Stimulated activated memory B cell treated with anti-CD40 and anti-IgM and Interleukin-4, amounts not matched to agents 10 μg/mL and 1 μg/mL and 100 μg/mL, for 72 hours (primary cell): Measurements from ENCODE around the gene DOCK1.

Experiments used
- ATAC-seq: fragments of 150-1000 bp; cut with Tn5 transposase; 2 replicates; pipeline ENCODE4 v1.10.0; 2021
- H3K27ac Mint-ChIP-seq: one replicate; pipeline ENCODE4 v1.8.0; 2022; ENCODE audit warnings: mild to moderate bottlenecking, mixed read lengths
- H3K27me3 Mint-ChIP-seq: one replicate; pipeline ENCODE4 v1.8.0; 2022; ENCODE audit warnings: mixed read lengths
- H3K36me3 Mint-ChIP-seq: one replicate; pipeline ENCODE4 v1.8.0; 2022; ENCODE audit warnings: mixed read lengths
- H3K4me1 Mint-ChIP-seq: one replicate; pipeline ENCODE4 v1.8.0; 2022; ENCODE audit warnings: mixed read lengths
- H3K4me3 Mint-ChIP-seq: one replicate; pipeline ENCODE4 v1.8.0; 2022; ENCODE audit warnings: mild to moderate bottlenecking, moderate library complexity, mixed read lengths
- H3K9me3 Mint-ChIP-seq: one replicate; pipeline ENCODE4 v1.8.0; 2022; ENCODE audit warnings: mixed read lengths

The DOCK1 gene

GRCh38 chr10:127428385-127428980 lies 523.3 kb downstream of the DOCK1 start:
- Mint-ChIP-seq H3K27me3 (no peaks in the 10 kb centered on the region), H3K36me3 (no peaks in the 10 kb centered on the region), H3K4me3 (no peak overlapping the region), H3K4me1 (no peaks in the 10 kb centered on the region), H3K27ac (no peak overlapping the region), H3K9me3 (no peaks in the 10 kb centered on the region)
- ATAC-seq: no peak

GRCh38 chr10:127429601-127430312 lies 524.5 kb downstream of the DOCK1 start:
- no peak for ATAC-seq
- no peak overlapping the region for H3K27ac Mint-ChIP-seq
- no peaks in the 10 kb centered on the region for H3K36me3 Mint-ChIP-seq
- H3K4me3 Mint-ChIP-seq: no peak overlapping the region
- no peaks in the 10 kb centered on the region for H3K9me3 Mint-ChIP-seq
- H3K27me3 Mint-ChIP-seq: no peaks in the 10 kb centered on the region
- no peaks in the 10 kb centered on the region for H3K4me1 Mint-ChIP-seq

GRCh38 chr10:127431525-127431924 lies 526.3 kb downstream of the DOCK1 start:
- Mint-ChIP-seq H3K27ac (no peak overlapping the region), H3K4me3 (no peak overlapping the region), H3K9me3 (no peaks in the 10 kb centered on the region), H3K36me3 (no peaks in the 10 kb centered on the region), H3K4me1 (no peaks in the 10 kb centered on the region), H3K27me3 (no peaks in the 10 kb centered on the region)
- no peak for ATAC-seq

- Mint-ChIP-seq H3K4me1 (no peaks in the 10 kb centered on the region), H3K4me3 (no peak overlapping the region), H3K9me3 (no peaks in the 10 kb centered on the region), H3K27ac (no peak overlapping the region), H3K36me3 (no peaks in the 10 kb centered on the region), H3K27me3 (no peaks in the 10 kb centered on the region)
- no peak for ATAC-seq
Measured at GRCh38 chr10:127434006-127434405, 528.8 kb downstream of the DOCK1 start.

GRCh38 chr10:127435246-127435645 lies 530.0 kb downstream of the DOCK1 start:
- H3K4me3 Mint-ChIP-seq: no peak overlapping the region
- no peaks in the 10 kb centered on the region for H3K4me1 Mint-ChIP-seq
- H3K27ac Mint-ChIP-seq: no peak overlapping the region
- H3K9me3 Mint-ChIP-seq: no peaks in the 10 kb centered on the region
- H3K27me3 Mint-ChIP-seq: no peaks in the 10 kb centered on the region
- ATAC-seq: no peak
- no peaks in the 10 kb centered on the region for H3K36me3 Mint-ChIP-seq

GRCh38 chr10:127440371-127440770 lies 535.1 kb downstream of the DOCK1 start:
- H3K27me3 Mint-ChIP-seq: no peaks in the 10 kb centered on the region
- no peak overlapping the region for H3K4me3 Mint-ChIP-seq
- H3K27ac Mint-ChIP-seq: no peak overlapping the region
- H3K4me1 Mint-ChIP-seq: no peaks in the 10 kb centered on the region
- no peak for ATAC-seq
- no peaks in the 10 kb centered on the region for H3K9me3 Mint-ChIP-seq
- H3K36me3 Mint-ChIP-seq: no peaks in the 10 kb centered on the region

GRCh38 chr10:127441350-127442219 lies 536.4 kb downstream of the DOCK1 start:
- H3K36me3 Mint-ChIP-seq: no peaks in the 10 kb centered on the region

GRCh38 chr10:127442220-127442525 lies 536.9 kb downstream of the DOCK1 start:
- Mint-ChIP-seq H3K9me3 (no peaks in the 10 kb centered on the region), H3K36me3 (no peaks in the 10 kb centered on the region), H3K27me3 (no peaks in the 10 kb centered on the region), H3K4me1 (no peaks in the 10 kb centered on the region), H3K4me3 (no peak overlapping the region), H3K27ac (no peak overlapping the region)
- no peak for ATAC-seq

More at GRCh38 chr10:127441350-127442219, 536.4 kb downstream of the DOCK1 start:
- Mint-ChIP-seq H3K27ac (no peak overlapping the region), H3K27me3 (no peaks in the 10 kb centered on the region), H3K4me3 (no peak overlapping the region), H3K4me1 (no peaks in the 10 kb centered on the region), H3K9me3 (no peaks in the 10 kb centered on the region)
- ATAC-seq: no peak

- Mint-ChIP-seq H3K27me3 (no peaks in the 10 kb centered on the region), H3K36me3 (no peaks in the 10 kb centered on the region), H3K27ac (no peak overlapping the region), H3K4me1 (no peaks in the 10 kb centered on the region), H3K4me3 (no peak overlapping the region), H3K9me3 (no peaks in the 10 kb centered on the region)
- no peak for ATAC-seq
Measured at GRCh38 chr10:127444155-127444554, 538.9 kb downstream of the DOCK1 start.

GRCh38 chr10:127447197-127447596 lies 542.0 kb downstream of the DOCK1 start:
- Mint-ChIP-seq H3K27me3 (no peaks in the 10 kb centered on the region), H3K4me3 (no peak overlapping the region), H3K9me3 (no peaks in the 10 kb centered on the region), H3K27ac (no peak overlapping the region), H3K4me1 (no peaks in the 10 kb centered on the region), H3K36me3 (no peaks in the 10 kb centered on the region)
- ATAC-seq: no peak

- Mint-ChIP-seq H3K4me1 (no peaks in the 10 kb centered on the region), H3K27ac (no peak overlapping the region), H3K4me3 (no peak overlapping the region), H3K9me3 (no peaks in the 10 kb centered on the region), H3K27me3 (no peaks in the 10 kb centered on the region), H3K36me3 (no peaks in the 10 kb centered on the region)
- ATAC-seq: no peak
Measured at GRCh38 chr10:127449490-127449889, 544.3 kb downstream of the DOCK1 start.

- Mint-ChIP-seq H3K4me1 (no peaks in the 10 kb centered on the region), H3K4me3 (no peak overlapping the region), H3K36me3 (no peaks in the 10 kb centered on the region), H3K9me3 (no peaks in the 10 kb centered on the region), H3K27ac (no peak overlapping the region), H3K27me3 (no peaks in the 10 kb centered on the region)
- no peak for ATAC-seq
Measured at GRCh38 chr10:127450644-127451043, 545.4 kb downstream of the DOCK1 start.

GRCh38 chr10:127451628-127452027 lies 546.4 kb downstream of the DOCK1 start:
- Mint-ChIP-seq H3K4me3 (no peak overlapping the region), H3K4me1 (no peaks in the 10 kb centered on the region), H3K36me3 (no peaks in the 10 kb centered on the region), H3K27me3 (no peaks in the 10 kb centered on the region), H3K27ac (no peak overlapping the region), H3K9me3 (no peaks in the 10 kb centered on the region)
- ATAC-seq: no peak

GRCh38 chr10:127452568-127452967 lies 547.3 kb downstream of the DOCK1 start:
- Mint-ChIP-seq H3K4me3 (no peak overlapping the region), H3K36me3 (no peaks in the 10 kb centered on the region), H3K9me3 (no peaks in the 10 kb centered on the region), H3K27me3 (no peaks in the 10 kb centered on the region), H3K27ac (no peak overlapping the region), H3K4me1 (no peaks in the 10 kb centered on the region)
- ATAC-seq: no peak

- H3K27me3 Mint-ChIP-seq: no peaks in the 10 kb centered on the region
- no peaks in the 10 kb centered on the region for H3K36me3 Mint-ChIP-seq
- H3K9me3 Mint-ChIP-seq: peaks cover 5% of the 10 kb centered on the region
- ATAC-seq: no peak
- no peak overlapping the region for H3K27ac Mint-ChIP-seq
- no peak overlapping the region for H3K4me3 Mint-ChIP-seq
- no peaks in the 10 kb centered on the region for H3K4me1 Mint-ChIP-seq
Measured at GRCh38 chr10:127453706-127454105, 548.5 kb downstream of the DOCK1 start.

GRCh38 chr10:127456122-127456521 lies 550.9 kb downstream of the DOCK1 start:
- Mint-ChIP-seq H3K4me3 (no peak overlapping the region), H3K9me3 (peaks cover 5% of the 10 kb centered on the region), H3K36me3 (no peaks in the 10 kb centered on the region), H3K27me3 (no peaks in the 10 kb centered on the region), H3K27ac (no peak overlapping the region), H3K4me1 (no peaks in the 10 kb centered on the region)
- ATAC-seq: no peak
